BE2C (cell line): ENCODE data around the gene PDCD5.
"Not testable (repeated sequence)": the region's sequence is repeated elsewhere in the genome, so short reads cannot be mapped to it uniquely, and the experiment has no call there.

ENCODE experiments used
- DNase-seq: peaks from one replicate; pipeline ENCODE4 v3.0.0-alpha.2; 2020
- H3K27me3 ChIP-seq: fragments of 250-450 bp; sonication (Bioruptor Pico); 2 replicates; pipeline ENCODE4 v1.5.1; 2020; ENCODE audit warnings: mild to moderate bottlenecking
- H3K36me3 ChIP-seq: fragments of 250-450 bp; sonication (Bioruptor Pico); 2 replicates; pipeline ENCODE4 v1.5.1; 2020; ENCODE audit warnings: mild to moderate bottlenecking
- H3K4me1 ChIP-seq: fragments of 250-450 bp; sonication (Bioruptor Pico); 2 replicates; pipeline ENCODE4 v1.5.1; 2020
- H3K4me3 ChIP-seq: 2 replicates; pipeline ENCODE4 v1.5.1; 2011; ENCODE audit warnings: low read depth, low read length
- H3K9me3 ChIP-seq: fragments of 250-450 bp; sonication (Bioruptor Pico); 2 replicates; pipeline ENCODE4 v1.5.1; 2020
- TF ChIP-seq, protein P1 (sequence below): IDR thresholded peaks from 2 replicates; pipeline ENCODE4 v1.5.1; 2012; ENCODE audit warnings: mild to moderate bottlenecking, low read depth, low read length

PDCD5 gene

DNA sequence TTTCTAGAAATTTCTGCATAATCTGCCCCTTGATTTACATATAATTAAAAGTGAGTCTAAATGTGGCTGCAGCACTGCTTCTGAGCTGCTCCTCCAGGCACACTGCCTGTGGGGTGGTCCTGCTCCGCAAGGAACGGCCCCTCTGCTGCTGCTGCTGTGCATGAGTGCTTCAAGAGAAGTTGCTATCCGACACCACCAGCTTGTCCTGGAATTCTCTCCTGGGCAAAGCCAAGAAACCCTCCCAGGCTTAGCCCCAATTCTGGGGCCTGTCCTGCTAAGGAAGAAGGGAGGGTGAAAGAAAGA, 7.5 kb upstream of the PDCD5 start:
- H3K27me3 ChIP-seq = no peaks in the 10 kb centered on the region
- H3K36me3 ChIP-seq = no peaks in the 10 kb centered on the region
- DNase-seq = no peak
- H3K4me3 ChIP-seq = no peak overlapping the region
- TF ChIP-seq, protein P1, sequence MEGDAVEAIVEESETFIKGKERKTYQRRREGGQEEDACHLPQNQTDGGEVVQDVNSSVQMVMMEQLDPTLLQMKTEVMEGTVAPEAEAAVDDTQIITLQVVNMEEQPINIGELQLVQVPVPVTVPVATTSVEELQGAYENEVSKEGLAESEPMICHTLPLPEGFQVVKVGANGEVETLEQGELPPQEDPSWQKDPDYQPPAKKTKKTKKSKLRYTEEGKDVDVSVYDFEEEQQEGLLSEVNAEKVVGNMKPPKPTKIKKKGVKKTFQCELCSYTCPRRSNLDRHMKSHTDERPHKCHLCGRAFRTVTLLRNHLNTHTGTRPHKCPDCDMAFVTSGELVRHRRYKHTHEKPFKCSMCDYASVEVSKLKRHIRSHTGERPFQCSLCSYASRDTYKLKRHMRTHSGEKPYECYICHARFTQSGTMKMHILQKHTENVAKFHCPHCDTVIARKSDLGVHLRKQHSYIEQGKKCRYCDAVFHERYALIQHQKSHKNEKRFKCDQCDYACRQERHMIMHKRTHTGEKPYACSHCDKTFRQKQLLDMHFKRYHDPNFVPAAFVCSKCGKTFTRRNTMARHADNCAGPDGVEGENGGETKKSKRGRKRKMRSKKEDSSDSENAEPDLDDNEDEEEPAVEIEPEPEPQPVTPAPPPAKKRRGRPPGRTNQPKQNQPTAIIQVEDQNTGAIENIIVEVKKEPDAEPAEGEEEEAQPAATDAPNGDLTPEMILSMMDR = no peak
- H3K4me1 ChIP-seq = no peaks in the 10 kb centered on the region
- H3K9me3 ChIP-seq = no peaks in the 10 kb centered on the region; the same call in 1 of the 2 replicates

DNA sequence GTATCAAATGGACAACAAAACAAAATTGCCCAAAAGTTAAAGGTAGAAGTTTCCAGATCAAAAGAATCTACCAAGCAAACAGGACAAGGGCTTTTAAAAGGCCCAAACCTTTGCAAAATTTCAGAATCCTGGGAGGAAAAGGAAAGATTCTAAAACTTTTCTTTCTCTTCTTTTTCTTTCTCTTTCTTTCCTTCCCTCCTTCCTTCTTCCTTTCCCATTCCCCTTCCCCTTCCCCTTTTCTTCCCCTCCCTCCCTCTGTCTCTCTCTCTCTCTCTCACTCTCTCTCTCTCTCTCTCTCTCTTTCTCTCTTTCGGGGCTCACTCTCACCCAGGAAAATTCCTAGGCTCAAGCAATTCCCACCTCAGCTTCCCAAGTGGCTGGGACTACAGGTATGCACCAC, 4.2 kb upstream of the PDCD5 start:
- H3K9me3 ChIP-seq = no peaks in the 10 kb centered on the region; the same call in 1 of the 2 replicates
- H3K4me1 ChIP-seq = no peaks in the 10 kb centered on the region
- H3K27me3 ChIP-seq = no peaks in the 10 kb centered on the region
- TF ChIP-seq, protein P1 = no peak
- H3K36me3 ChIP-seq = no peaks in the 10 kb centered on the region
- no peak overlapping the region for H3K4me3 ChIP-seq
- no peak for DNase-seq

DNA sequence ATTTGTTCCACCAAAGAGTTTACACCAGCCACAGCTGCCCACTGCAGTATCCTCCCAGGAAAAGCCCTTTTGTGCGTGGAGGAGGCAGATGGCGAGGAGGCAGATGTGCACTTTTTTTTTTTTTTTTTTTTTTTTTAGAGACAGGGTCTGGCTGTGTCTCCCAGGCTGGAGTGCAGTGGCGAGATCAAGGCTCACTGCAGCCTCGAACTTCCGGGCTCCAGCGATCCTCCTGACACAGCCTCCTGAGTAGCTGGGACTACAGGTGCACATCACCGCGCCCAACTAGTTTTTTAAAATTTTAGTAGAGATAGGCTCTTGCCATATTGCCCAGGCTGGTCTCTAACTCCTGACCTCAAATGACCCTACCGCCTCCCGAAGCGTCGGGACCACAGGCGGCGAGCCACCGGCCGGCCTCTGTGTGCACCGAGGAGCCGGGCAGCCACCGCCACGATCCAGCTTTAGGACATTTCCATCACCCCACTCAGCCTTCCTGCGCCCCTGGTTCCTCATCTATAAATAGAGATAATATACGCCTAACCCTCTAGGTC, 563 bp upstream of the PDCD5 start:
- no peaks in the 10 kb centered on the region; the same call in 1 of the 2 replicates for H3K4me1 ChIP-seq

DNA sequence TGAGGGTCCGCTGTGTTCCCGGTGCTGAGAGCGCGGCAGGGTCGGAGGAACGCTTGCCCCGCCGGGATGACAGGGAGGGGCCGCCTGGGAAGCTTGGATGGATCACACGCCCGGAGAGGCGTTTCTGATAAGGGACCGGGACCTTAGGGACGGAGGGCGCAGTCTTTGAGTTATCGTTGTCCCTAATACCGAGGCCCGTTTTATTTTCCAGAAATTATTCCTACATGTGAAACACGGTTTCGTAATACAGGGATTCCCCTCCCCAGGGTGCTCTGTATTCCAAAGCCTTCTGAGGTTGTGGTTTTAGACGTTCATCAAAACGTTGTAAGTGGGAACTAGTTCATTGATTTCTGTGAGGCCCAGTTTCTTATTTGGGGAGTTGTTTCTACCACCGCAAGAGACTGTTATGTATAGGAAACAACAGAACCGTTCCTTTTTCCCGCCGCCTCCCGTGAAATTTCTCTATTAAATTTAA, 752 bp downstream of the PDCD5 start:
- peaks cover 40% of the 10 kb centered on the region for H3K36me3 ChIP-seq
- peak; percentile 34 for DNase-seq
- no peaks in the 10 kb centered on the region for H3K9me3 ChIP-seq
- H3K4me3 ChIP-seq = peak overlapping the region; percentile 92
- TF ChIP-seq, protein P1 = no peak
- no peaks in the 10 kb centered on the region for H3K27me3 ChIP-seq
- H3K4me1 ChIP-seq = no peaks in the 10 kb centered on the region; the same call in 1 of the 2 replicates

More for the DNA sequence above, 563 bp upstream of the PDCD5 start:
- TF ChIP-seq, protein P1 = no peak
- no peaks in the 10 kb centered on the region; the same call in 1 of the 2 replicates for H3K9me3 ChIP-seq
- no peaks in the 10 kb centered on the region for H3K27me3 ChIP-seq
- H3K4me3 ChIP-seq = peak overlapping the region; percentile 92
- DNase-seq = no peak
- H3K36me3 ChIP-seq = peaks cover 27% of the 10 kb centered on the region

DNA sequence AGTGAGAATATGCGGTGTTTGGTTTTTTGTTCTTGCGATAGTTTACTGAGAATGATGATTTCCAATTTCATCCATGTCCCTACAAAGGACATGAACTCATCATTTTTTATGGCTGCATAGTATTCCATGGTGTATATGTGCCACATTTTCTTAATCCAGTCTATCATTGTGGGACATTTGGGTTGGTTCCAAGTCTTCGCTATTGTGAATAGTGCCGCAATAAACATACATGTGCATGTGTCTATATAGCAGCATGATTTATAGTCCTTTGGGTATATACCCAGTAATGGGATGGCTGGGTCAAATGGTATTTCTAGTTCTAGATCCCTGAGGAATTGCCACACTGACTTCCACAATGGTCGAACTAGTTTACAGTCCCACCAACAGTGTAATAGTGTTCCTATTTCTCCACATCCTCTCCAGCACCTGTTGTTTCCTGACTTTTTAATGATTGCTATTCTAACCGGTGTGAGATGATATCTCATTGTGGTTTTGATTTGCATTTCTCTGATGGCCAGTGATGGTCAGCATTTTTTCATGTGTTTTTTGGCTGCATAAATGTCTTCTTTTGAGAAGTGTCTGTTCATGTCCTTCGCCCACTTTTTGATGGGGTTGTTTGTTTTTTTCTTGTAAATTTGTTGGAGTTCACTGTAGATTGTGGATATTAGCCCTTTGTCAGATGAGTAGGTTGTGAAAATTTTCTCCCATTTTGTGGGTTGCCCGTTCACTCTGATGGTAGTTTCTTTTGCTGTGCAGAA, 6.9 kb downstream of the PDCD5 start:
- H3K27me3 ChIP-seq, H3K9me3 ChIP-seq, H3K4me1 ChIP-seq, H3K4me3 ChIP-seq, DNase-seq: not testable (repeated sequence)
- H3K36me3 ChIP-seq = peaks cover 60% of the 10 kb centered on the region

DNA sequence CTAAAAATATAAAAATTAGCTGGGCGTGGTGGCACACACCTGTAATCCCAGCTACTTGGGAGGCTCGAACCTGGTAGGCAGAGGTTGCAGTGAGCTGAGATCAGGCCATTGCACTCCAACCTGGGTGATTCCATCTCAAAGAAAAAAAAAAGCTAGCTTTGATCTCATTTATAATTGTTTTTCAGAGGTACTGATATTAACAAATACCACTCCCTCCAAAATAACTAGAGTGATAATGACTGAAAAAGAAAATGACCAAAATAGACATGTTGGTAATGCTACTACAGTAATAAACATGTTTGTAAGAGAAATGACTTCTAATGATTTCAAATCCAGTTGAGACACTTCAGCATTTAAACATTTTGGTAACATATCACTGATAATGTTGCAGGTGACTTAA, 13.0 kb downstream of the PDCD5 start:
- no peak for DNase-seq
- Histone ChIP-seq H3K9me3 (no peaks in the 10 kb centered on the region), H3K4me3 (no peak overlapping the region), H3K27me3 (no peaks in the 10 kb centered on the region), H3K4me1 (no peaks in the 10 kb centered on the region), H3K36me3 (peaks cover 55% of the 10 kb centered on the region)
- TF ChIP-seq, protein P1 = no peak
